ENCODE measurements around the gene XIRP2.
"Not testable (repeated sequence)": the region's sequence is repeated elsewhere in the genome, so short reads cannot be mapped to it uniquely, and the experiment has no call there.

Gene XIRP2

DNA sequence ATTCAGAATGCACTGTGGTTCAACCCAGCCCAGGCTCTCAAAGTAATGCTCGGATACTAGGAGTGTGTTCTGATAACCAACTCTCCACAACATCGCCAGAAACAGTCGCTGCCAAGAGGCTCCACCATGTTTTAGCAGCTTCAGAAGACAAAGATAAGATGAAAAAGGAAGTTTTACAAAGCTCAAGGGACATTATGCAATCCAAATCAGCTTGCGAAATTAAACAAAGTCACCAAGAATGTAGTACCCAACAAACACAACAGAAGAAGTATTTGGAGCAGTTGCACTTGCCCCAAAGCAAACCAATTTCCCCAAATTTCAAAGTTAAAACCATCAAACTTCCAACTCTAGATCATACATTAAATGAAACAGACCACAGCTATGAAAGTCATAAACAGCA, 360.9 kb downstream of the XIRP2 start:
- Histone ChIP-seq H3K36me3 (replicated peaks) (no peaks in the 10 kb centered on the region), H3K9me3 (no peaks in the 10 kb centered on the region), H3K27me3 (ENCODE audit: low read depth) (no peaks in the 10 kb centered on the region), H3K4me1 (no peaks in the 10 kb centered on the region), H3K4me3 (no peak overlapping the region)
- in situ Hi-C loops (cut with MboI; ENCODE audit: low sequenced_read_pairs), result no loop called here
- DNase-seq (ENCODE audit: low spot score in 2 of 2), result no peak

DNA sequence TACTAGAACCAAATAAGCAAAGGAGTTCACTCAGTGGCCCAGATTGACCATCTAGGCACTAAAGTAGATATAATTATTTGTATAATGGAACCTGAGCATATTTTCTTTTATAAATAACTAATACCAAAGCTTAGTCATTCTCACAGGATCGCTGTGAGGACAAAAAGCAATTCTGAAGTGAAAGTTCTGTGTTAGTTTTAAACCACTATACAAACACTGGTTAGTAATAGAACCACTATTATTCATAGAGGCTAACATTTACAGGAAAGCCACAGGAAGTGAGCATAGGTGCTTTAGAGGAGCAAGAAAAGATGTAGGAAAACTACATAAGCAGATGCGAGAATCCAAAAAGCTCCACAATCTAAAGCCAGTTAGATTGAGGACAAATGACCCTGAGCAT, 364.7 kb downstream of the XIRP2 start:
- DNase-seq (ENCODE audit: low spot score in 2 of 2), result no peak
- Histone ChIP-seq H3K9me3 (no peaks in the 10 kb centered on the region), H3K27me3 (ENCODE audit: low read depth) (no peaks in the 10 kb centered on the region), H3K36me3 (replicated peaks) (no peaks in the 10 kb centered on the region), H3K4me3 (no peak overlapping the region), H3K4me1 (no peaks in the 10 kb centered on the region)
- in situ Hi-C loops (cut with MboI; ENCODE audit: low sequenced_read_pairs), result no loop called here

DNA sequence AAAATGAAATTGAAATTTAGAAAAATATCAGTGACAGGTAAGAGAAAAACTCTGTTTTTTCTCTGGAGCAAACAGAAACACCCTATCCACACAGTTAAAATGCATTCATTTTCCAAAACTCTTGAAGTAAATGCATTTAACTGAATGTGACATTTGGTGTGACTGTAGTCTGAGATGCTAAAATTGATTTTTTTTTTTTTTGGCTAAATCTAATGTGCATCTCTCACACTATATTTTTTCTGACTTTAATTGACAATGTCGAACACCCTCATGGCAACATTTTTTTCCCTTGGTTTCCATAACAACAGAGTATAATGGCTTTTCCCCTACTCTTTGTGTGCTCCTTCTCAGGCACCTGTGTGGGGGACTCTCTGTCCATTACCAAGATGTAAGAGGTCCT, 366.4 kb downstream of the XIRP2 start:
- Histone ChIP-seq H3K36me3 (replicated peaks) (no peaks in the 10 kb centered on the region), H3K4me3 (no peak overlapping the region), H3K4me1 (no peaks in the 10 kb centered on the region), H3K9me3 (no peaks in the 10 kb centered on the region), H3K27me3 (ENCODE audit: low read depth) (no peaks in the 10 kb centered on the region)
- DNase-seq (ENCODE audit: low spot score in 2 of 2), result no peak
- in situ Hi-C loops (cut with MboI; ENCODE audit: low sequenced_read_pairs), result no loop called here

DNA sequence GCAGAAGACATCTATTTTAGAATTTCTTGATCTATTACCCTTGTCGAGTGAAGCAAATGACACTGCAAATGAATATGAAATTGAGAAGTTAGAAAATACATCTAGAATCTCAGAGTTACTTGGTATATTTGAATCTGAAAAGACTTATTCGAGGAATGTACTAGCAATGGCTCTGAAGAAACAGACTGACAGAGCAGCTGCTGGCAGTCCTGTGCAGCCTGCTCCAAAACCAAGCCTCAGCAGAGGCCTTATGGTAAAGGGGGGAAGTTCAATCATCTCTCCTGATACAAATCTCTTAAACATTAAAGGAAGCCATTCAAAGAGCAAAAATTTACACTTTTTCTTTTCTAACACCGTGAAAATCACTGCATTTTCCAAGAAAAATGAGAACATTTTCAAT, 370.4 kb downstream of the XIRP2 start:
- Histone ChIP-seq H3K4me1 (no peaks in the 10 kb centered on the region), H3K9me3 (no peaks in the 10 kb centered on the region), H3K36me3 (replicated peaks) (no peaks in the 10 kb centered on the region), H3K27me3 (ENCODE audit: low read depth) (no peaks in the 10 kb centered on the region), H3K4me3 (no peak overlapping the region)
- DNase-seq (ENCODE audit: low spot score in 2 of 2), result no peak
- in situ Hi-C loops (cut with MboI; ENCODE audit: low sequenced_read_pairs), result no loop called here

DNA sequence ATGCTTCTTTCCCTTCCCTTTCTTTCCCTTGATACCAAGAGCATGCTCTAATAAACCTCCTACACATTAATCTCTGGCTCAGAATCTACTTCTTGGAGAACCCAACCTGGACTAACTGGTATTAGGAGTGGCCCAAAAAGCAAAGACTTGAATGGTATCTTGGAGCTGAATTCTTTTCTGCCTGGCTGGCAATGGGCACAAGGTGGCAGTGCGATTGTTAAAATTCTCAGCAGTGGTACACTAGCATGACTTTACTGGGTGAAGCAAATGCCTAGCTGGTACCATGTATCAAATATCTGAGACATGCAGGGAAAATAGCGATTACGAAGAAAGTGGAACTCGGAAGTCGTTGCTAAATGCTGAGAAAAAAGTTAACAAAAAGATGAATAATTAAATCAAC, 376.1 kb downstream of the XIRP2 start:
- Histone ChIP-seq H3K27me3 (ENCODE audit: low read depth) (no peaks in the 10 kb centered on the region), H3K4me1 (no peaks in the 10 kb centered on the region), H3K36me3 (replicated peaks) (no peaks in the 10 kb centered on the region), H3K4me3 (no peak overlapping the region), H3K9me3 (no peaks in the 10 kb centered on the region)
- no peak for DNase-seq (ENCODE audit: low spot score in 2 of 2)
- in situ Hi-C loops (cut with MboI; ENCODE audit: low sequenced_read_pairs), result no loop called here

DNA sequence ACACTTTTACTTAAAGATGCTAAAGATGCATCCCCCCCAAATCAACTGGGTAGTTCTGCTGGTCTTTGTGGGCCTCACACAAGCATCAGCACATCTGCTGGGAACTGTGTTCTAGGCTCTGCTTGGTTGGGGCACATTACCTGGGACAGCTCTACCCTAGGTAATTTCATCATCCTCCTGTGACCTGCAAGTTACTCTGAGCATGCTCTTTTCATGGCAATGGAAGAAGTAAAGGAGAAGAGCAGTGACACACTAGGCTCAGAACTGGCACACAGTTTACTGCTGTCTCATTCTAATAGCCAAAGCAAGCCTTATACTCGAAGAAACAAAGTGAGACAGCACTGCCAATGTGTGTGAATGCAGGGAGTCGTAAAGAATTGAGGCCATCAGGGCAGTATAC, 376.7 kb downstream of the XIRP2 start:
- DNase-seq (ENCODE audit: low spot score in 2 of 2), result no peak
- Histone ChIP-seq H3K4me3 (no peak overlapping the region), H3K4me1 (no peaks in the 10 kb centered on the region), H3K36me3 (replicated peaks) (no peaks in the 10 kb centered on the region), H3K9me3 (no peaks in the 10 kb centered on the region), H3K27me3 (ENCODE audit: low read depth) (no peaks in the 10 kb centered on the region)
- in situ Hi-C loops (cut with MboI; ENCODE audit: low sequenced_read_pairs), result no loop called here

DNA sequence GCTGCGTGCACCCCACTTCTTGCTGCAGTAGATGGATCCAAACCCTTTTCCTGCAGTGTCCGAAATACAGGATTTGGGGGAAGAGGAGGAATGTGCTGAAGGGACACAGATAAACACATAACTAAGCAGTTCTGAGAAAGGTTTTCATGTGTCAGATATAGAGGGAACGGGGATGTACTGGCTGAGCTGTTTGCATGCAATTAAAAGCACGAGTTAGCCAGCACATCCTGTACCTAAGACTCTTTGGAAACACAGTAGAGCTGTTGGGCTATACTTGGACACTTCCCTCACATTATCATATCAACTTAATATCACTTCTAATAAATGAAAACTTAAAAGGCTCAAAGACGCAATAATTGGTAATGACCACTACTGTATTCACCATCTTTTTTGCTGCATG, 377.4 kb downstream of the XIRP2 start:
- H3K9me3 ChIP-seq, result no peaks in the 10 kb centered on the region
- H3K27me3 ChIP-seq (ENCODE audit: low read depth), result no peaks in the 10 kb centered on the region
- H3K4me3 ChIP-seq, result no peak overlapping the region
- DNase-seq (ENCODE audit: low spot score in 2 of 2), result no peak
- H3K4me1 ChIP-seq, result no peaks in the 10 kb centered on the region
- in situ Hi-C loops (cut with MboI; ENCODE audit: low sequenced_read_pairs), result no loop called here
- no peaks in the 10 kb centered on the region for H3K36me3 ChIP-seq (replicated peaks)

DNA sequence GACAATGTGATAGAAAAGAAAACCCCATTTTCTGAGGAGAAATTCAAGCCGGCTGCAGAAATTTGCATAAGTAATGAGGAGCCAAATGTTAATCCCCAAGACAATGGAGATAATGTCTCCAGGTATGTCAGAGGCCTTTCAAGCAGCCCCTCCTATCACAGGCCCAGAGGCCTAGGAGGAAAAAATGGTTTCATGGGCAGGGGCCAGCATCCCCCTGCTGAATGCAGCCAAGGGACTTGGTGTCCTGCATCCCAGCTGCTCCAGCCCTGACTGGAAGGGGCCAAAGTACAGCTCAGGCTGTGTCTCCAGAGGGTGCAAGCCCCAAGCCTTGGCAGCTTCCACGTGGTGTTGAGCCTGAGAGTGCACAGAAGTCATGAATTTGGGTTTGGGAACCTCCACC, 380.0 kb downstream of the XIRP2 start:
- H3K4me3 ChIP-seq; H3K36me3 ChIP-seq (replicated peaks); DNase-seq (ENCODE audit: low spot score in 2 of 2); H3K4me1 ChIP-seq; in situ Hi-C loops (cut with MboI; ENCODE audit: low sequenced_read_pairs); H3K27me3 ChIP-seq (ENCODE audit: low read depth); H3K9me3 ChIP-seq: not testable (repeated sequence)

DNA sequence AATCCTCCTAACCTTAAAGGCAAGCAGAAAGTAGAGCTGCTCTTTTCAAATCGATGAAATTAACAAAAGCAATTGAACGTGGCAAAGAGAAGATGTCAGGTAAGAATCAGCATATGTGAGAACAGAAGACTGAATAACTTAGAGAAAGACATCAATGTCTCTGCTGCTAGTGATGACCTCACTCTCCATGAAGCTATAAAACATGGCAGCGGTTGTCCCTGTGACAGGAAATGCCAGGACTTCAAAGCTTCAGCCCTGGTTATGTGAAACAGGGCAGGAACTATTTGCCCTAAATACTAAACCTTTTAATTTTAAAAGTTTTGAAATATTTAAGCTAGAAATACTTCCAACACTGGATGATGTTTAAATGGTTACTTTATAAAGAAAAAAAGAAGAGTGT, 383.7 kb downstream of the XIRP2 start:
- H3K4me3 ChIP-seq, result no peak overlapping the region
- in situ Hi-C loops (cut with MboI; ENCODE audit: low sequenced_read_pairs), result no loop called here
- peaks cover 10% of the 10 kb centered on the region; the same call in 1 of the 2 replicates for H3K4me1 ChIP-seq
- H3K9me3 ChIP-seq, result no peaks in the 10 kb centered on the region
- no peaks in the 10 kb centered on the region for H3K36me3 ChIP-seq (replicated peaks)
- H3K27me3 ChIP-seq (ENCODE audit: low read depth), result no peaks in the 10 kb centered on the region
- DNase-seq (ENCODE audit: low spot score in 2 of 2), result no peak

DNA sequence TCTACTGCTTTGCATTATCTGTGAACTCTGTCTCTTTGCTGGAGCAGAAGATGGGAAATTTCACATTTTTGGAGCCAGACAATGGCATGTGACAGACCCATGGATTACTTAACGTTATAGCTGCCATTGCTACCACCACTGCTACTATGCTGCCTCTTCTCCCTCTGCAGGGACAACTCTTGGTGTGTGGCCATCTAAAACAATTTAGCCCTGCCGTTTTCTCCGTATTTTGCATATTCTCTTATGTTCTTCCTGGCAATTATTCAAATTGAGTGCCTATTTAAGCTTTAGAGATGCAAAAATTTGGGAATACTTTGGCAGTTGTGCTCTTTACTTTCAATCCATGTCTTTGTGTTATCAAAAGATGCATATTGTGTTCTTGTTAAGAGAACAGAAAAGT, 386.8 kb downstream of the XIRP2 start:
- DNase-seq (ENCODE audit: low spot score in 2 of 2), result peak; percentile 52 to 73
- H3K36me3 ChIP-seq (replicated peaks), result no peaks in the 10 kb centered on the region
- H3K4me1 ChIP-seq, result peaks cover 10% of the 10 kb centered on the region; the same call in 1 of the 2 replicates
- no peaks in the 10 kb centered on the region for H3K9me3 ChIP-seq
- in situ Hi-C loops (cut with MboI; ENCODE audit: low sequenced_read_pairs), result no loop called here
- no peak overlapping the region for H3K4me3 ChIP-seq
- no peaks in the 10 kb centered on the region for H3K27me3 ChIP-seq (ENCODE audit: low read depth)

DNA sequence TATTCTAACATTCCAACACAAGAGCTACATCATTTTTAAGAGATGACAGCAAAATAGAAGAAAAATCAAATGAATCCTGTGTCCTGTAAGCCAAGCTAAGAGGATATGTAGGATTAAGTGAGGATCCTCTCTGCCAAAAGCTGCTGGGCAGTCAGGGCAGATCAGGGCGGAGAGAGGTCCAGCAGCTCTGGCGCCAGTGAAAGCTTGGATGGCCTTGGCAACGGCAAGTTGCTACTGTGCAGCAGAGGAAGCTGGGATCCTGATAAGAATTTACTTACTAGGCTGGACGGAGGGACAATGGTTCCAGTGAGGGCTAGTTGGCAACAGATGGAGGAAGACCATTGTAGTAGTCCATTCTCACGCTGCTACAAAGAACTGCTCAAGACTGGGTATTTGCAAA, 391.5 kb downstream of the XIRP2 start:
- no peak overlapping the region for H3K4me3 ChIP-seq

DNA sequence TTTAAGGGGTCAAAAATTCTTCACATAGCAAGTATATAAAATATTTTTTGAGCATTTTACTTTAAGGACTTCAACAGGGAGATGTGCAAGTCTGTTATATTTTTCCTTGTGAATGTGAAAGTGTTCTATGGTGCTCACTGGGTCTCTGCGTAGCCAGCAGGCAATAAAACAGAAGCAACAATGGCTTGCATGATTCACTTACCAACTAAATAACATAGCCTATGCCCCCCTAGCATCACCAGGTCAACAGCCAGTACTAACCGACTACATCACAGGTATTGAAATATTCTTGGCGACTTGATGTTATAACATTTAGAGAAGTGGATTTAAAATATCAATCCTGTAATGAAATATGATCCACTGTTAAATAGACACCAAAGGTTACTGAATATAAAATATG, 398.9 kb downstream of the XIRP2 start:
- H3K36me3 ChIP-seq (replicated peaks), result no peaks in the 10 kb centered on the region
- in situ Hi-C loops (cut with MboI; ENCODE audit: low sequenced_read_pairs), result no loop called here
- H3K27me3 ChIP-seq (ENCODE audit: low read depth), result peaks cover 15% of the 10 kb centered on the region
- no peak for DNase-seq (ENCODE audit: low spot score in 2 of 2)
- no peaks in the 10 kb centered on the region; the same call in 1 of the 2 replicates for H3K4me1 ChIP-seq
- H3K9me3 ChIP-seq, result no peaks in the 10 kb centered on the region
- H3K4me3 ChIP-seq, result no peak overlapping the region

More for the DNA sequence above, 391.5 kb downstream of the XIRP2 start:
- Histone ChIP-seq H3K9me3 (no peaks in the 10 kb centered on the region), H3K36me3 (replicated peaks) (no peaks in the 10 kb centered on the region), H3K27me3 (ENCODE audit: low read depth) (no peaks in the 10 kb centered on the region), H3K4me1 (peaks cover 8% of the 10 kb centered on the region; the same call in 1 of the 2 replicates)
- no peak for DNase-seq (ENCODE audit: low spot score in 2 of 2)
- in situ Hi-C loops (cut with MboI; ENCODE audit: low sequenced_read_pairs), result no loop called here

DNA sequence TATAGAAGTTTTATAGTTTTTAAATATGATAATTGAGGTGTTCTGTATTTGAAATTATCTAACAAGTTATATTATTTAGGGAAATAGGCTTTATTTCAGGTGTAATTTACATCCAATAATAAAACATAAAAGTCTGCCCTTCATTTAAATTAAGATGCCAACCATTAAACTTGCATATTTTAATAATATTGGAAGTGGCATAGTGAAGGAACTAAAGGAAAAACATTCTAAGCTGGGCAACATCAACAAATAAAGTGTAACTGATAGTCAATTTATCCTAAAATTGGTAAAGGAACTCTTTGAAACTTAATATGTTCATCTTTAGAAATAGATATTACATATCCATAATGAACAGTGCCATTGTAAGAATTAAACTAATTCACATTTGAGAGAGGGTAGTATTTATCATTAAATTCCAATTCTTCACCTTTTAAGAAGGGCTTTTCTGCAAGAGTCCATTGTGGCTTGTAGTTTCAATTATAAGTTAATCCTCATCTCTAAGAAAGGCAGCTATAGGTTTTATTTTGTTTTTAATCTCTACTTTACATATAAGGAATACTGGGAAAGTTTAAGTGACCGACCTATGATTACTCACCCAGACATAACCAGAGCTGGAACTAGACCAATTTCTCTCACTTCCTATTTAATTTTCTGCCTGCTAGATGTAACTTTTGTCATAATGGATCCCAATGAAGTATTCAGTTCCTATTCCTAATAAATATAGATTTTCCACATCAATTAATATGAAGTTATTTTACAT, 401.6 kb downstream of the XIRP2 start:
- no peak for DNase-seq (ENCODE audit: low spot score in 2 of 2)
- in situ Hi-C loops (cut with MboI; ENCODE audit: low sequenced_read_pairs), result no loop called here
- Histone ChIP-seq H3K4me3 (no peak overlapping the region), H3K4me1 (no peaks in the 10 kb centered on the region; the same call in 1 of the 2 replicates), H3K9me3 (no peaks in the 10 kb centered on the region), H3K27me3 (ENCODE audit: low read depth) (peaks cover 15% of the 10 kb centered on the region), H3K36me3 (replicated peaks) (no peaks in the 10 kb centered on the region)

DNA sequence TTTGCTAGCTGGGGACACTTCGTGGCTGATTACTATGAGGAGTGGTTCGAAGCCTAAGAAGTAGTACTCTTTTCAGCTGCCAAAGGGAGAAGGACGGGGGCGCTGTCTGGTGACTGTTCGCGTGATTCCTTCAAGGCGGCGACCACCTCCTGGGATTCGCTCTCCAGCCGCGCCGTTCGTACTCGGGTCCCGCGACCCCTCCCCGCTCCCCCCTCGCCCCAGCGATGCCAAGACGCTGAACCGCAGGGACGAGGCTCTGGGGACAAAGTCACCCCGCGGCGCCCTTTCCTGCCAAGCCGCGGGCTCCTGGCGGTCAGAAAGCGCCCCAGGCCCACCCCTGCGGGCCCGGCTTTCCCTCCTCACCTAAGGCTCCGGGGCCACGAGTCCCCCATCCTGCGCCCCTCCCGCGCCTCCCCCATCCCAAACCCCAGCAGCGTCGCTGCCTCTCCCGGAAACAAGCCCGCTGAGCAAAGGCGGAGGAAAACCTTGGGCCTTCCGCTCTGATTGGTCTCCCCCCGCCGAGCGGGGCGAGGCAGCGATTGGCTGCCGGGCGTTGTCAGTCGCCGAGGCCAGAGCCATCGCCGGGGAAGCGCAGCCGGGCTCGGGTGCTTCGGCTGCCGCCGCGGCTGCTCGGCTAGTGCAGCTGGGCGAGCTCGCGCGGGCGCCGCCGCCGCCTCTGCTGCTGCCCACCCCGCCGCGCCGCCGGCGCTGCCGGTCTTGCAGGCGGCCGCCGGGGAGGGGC, 404.3 kb downstream of the XIRP2 start, which contains the start of gene B3GALT1:
Gene B3GALT1 (plus strand): TSS at position 572 of the 742 bp plus-strand sequence.
- Histone ChIP-seq H3K36me3 (replicated peaks) (no peaks in the 10 kb centered on the region), H3K9me3 (no peaks in the 10 kb centered on the region), H3K4me3 (peak within 1 kb of the TSS; percentile 52), H3K4me1 (peaks cover 2% of the 10 kb centered on the region; the same call in 1 of the 2 replicates), H3K27me3 (ENCODE audit: low read depth) (peaks cover 13% of the 10 kb centered on the region)
- in situ Hi-C loops (cut with MboI; ENCODE audit: low sequenced_read_pairs), result no loop called here
- DNase-seq (ENCODE audit: low spot score in 2 of 2), result peak; percentile 86 to 89

Measured in HAP-1 (cell line).